SKM-1 (cell line): ENCODE data around the gene NPAS4.
A peak's percentile ranks its signal among the peaks of the same experiment; 100 is the strongest.
"Not testable (repeated sequence)": the region's sequence is repeated elsewhere in the genome, so short reads cannot be mapped to it uniquely, and the experiment has no call there.

Source experiments
- DNase-seq: peaks from one replicate; lab custom pipeline; 2025; ENCODE audit not compliant: unreplicated experiment; lab: John Stamatoyannopoulos, UW

The NPAS4 gene

GRCh38 chr11:66454247-66454646 is 33.4 kb downstream of the NPAS4 start:
- no peak for DNase-seq

GRCh38 chr11:66454828-66455227 is 34.0 kb downstream of the NPAS4 start:
- DNase-seq: no peak

- DNase-seq: peak; percentile 31
Observed at GRCh38 chr11:66457826-66458225, 37.0 kb downstream of the NPAS4 start.

GRCh38 chr11:66459138-66459778 is 38.4 kb downstream of the NPAS4 start:
- DNase-seq: no peak

GRCh38 chr11:66462010-66462409 is 41.2 kb downstream of the NPAS4 start:
- no peak for DNase-seq

GRCh38 chr11:66462911-66463310 is 42.1 kb downstream of the NPAS4 start:
- no peak for DNase-seq

GRCh38 chr11:66464116-66464515 is 43.3 kb downstream of the NPAS4 start:
- DNase-seq: not testable (repeated sequence)

GRCh38 chr11:66464916-66465315 is 44.1 kb downstream of the NPAS4 start:
- no peak for DNase-seq

GRCh38 chr11:66465373-66466224 is 44.8 kb downstream of the NPAS4 start:
- DNase-seq: no peak

GRCh38 chr11:66466225-66467033 is 45.6 kb downstream of the NPAS4 start, which contains the start of gene PELI3:
TSS of gene PELI3 (plus strand) at chr11:66466905. CDS start at chr11:66468129, 1,224 bp downstream.
- DNase-seq: peak; percentile 76

- DNase-seq: no peak
Observed at GRCh38 chr11:66467034-66467659, 46.3 kb downstream of the NPAS4 start.

- peak; percentile 51 for DNase-seq
Observed at GRCh38 chr11:66467756-66468155, 46.9 kb downstream of the NPAS4 start.

- no peak for DNase-seq
Observed at GRCh38 chr11:66468691-66469090, 47.9 kb downstream of the NPAS4 start.

GRCh38 chr11:66469441-66469840 is 48.6 kb downstream of the NPAS4 start:
- DNase-seq: no peak

GRCh38 chr11:66470015-66470414 is 49.2 kb downstream of the NPAS4 start:
- DNase-seq: no peak

GRCh38 chr11:66471142-66471541 is 50.3 kb downstream of the NPAS4 start:
- DNase-seq: no peak

- no peak for DNase-seq
Observed at GRCh38 chr11:66472054-66472453, 51.2 kb downstream of the NPAS4 start.

GRCh38 chr11:66473167-66473566 is 52.3 kb downstream of the NPAS4 start:
- DNase-seq: no peak

- no peak for DNase-seq
Observed at GRCh38 chr11:66473608-66474515, 53.0 kb downstream of the NPAS4 start.
